Thoracic aorta (tissue), 2 donors: ENCODE data around the gene DACT3. TPM values are rescaled to one million over a fixed set of nuclear protein-coding genes. Genes with fewer than 3 reads are reported as not detected.

Source experiments
- ATAC-seq: fragments of 150-250 bp; one replicate; pipeline ENCODE4 v1.8.0; 2017; ENCODE audit warnings: low read depth; ENCODE audit not compliant: insufficient number of reproducible peaks, low FRiP score
- DNase-seq: peaks from one replicate; pipeline ENCODE4 v3.0.0-alpha.2; 2020; ENCODE audit warnings: low spot score
- H3K27ac ChIP-seq, 2 donors: fragments of 200-600 bp; sonication (generic); 1 replicate in 1 of 2; 2 replicates in 1 of 2; pipeline ENCODE4 v1.5.1; 2016; ENCODE audit warnings: mild to moderate bottlenecking in 2 of 2, moderate library complexity in 2 of 2
- H3K27me3 ChIP-seq: fragments of 200-600 bp; sonication (generic); replicated peaks from 2 replicates; pipeline ENCODE4 v1.6.0; 2016; ENCODE audit warnings: mild to moderate bottlenecking; ENCODE audit not compliant: insufficient read depth
- H3K36me3 ChIP-seq: fragments of 200-600 bp; sonication (generic); one replicate; pipeline ENCODE4 v1.5.1; 2016
- H3K4me1 ChIP-seq, 2 donors: fragments of 200-600 bp; sonication (generic); 1 replicate in 1 of 2; 2 replicates in 1 of 2; pipeline versions ENCODE4 v1.5.1 to v1.6.0; 2016; ENCODE audit warnings: low read depth in 2 of 2, mild to moderate bottlenecking in 1 of 2; ENCODE audit not compliant: control insufficient read depth in 1 of 2
- H3K4me3 ChIP-seq: fragments of 200-600 bp; sonication (generic); 2 replicates; pipeline ENCODE4 v1.5.1; 2016; ENCODE audit warnings: mild to moderate bottlenecking
- H3K9me3 ChIP-seq: fragments of 200-600 bp; sonication (generic); 2 replicates; pipeline ENCODE4 v1.5.1; 2016
- total RNA-seq, 2 donors: library from RNA; depleted of rRNA; stranded (reverse); fragments of >200 nt; gene quantifications; one replicate each; pipeline versions ENCODE4 v1.1.0 to v1.2.3, GENCODE V29; 2016
- TF ChIP-seq, protein P1 (sequence below): fragments of 200-600 bp; sonication (generic); IDR thresholded peaks from one replicate; pipeline ENCODE4 v1.5.1; 2019; ENCODE audit warnings: antibody characterized with exemption

The DACT3 gene
- total RNA-seq, 2 donors from 2014 or later: 118 to 138 TPM

DNA sequence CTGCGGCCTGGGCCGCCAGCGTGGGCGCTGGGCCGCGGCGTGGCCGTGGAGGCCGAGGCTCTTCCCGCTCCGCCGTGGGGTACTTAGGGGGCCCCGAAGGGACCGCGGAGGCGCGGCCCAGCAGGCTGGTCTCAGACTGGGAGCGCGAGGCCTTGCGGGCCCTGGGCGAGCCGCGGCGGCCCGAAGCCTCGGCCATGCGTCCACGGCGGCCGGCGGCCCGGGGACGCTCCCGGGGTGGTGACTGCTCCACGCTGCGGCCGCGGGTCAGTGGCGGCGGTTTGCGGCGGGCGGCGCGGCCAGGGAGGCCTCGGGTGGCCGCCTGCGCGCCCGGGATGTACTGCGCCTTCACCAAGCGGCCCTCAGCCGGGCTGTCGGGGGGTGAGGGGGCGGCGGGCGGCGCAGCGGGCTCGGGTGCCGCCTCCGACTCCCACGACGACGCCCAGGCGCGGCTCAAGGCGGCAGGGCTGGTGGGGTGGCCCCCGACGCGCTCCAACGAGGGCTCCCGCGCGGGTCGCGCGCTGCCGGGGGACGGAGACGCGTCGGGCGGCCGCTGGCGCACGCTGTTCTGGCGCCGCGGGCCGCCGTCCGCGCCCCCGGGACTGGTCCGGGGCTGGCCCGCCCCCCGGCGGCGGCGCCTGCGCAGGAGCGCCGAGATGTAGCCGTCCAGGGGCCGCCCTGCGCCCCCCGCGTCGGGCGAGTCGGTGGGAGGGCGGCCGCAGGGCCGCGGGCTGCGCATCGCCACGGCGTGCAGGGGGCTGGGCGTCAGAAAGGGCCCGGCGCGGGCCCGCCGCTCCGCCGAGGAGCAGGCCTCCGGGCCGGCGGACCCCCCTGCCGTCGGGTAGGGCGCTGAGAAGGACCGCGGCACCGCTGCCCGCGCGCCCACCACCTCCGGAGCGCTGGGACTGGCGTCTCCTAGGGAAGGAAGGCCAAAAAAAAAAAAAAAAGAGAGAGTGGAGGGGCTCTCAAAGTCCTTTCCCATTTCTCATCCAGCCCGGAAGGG lies 11.7 kb downstream of the DACT3 start:
- TF ChIP-seq, protein P1, sequence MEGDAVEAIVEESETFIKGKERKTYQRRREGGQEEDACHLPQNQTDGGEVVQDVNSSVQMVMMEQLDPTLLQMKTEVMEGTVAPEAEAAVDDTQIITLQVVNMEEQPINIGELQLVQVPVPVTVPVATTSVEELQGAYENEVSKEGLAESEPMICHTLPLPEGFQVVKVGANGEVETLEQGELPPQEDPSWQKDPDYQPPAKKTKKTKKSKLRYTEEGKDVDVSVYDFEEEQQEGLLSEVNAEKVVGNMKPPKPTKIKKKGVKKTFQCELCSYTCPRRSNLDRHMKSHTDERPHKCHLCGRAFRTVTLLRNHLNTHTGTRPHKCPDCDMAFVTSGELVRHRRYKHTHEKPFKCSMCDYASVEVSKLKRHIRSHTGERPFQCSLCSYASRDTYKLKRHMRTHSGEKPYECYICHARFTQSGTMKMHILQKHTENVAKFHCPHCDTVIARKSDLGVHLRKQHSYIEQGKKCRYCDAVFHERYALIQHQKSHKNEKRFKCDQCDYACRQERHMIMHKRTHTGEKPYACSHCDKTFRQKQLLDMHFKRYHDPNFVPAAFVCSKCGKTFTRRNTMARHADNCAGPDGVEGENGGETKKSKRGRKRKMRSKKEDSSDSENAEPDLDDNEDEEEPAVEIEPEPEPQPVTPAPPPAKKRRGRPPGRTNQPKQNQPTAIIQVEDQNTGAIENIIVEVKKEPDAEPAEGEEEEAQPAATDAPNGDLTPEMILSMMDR: no peak
- Histone ChIP-seq H3K4me3 (no peak overlapping the region), H3K27me3 (no peaks in the 10 kb centered on the region), H3K36me3 (peaks cover 20% of the 10 kb centered on the region), H3K4me1 (peaks cover 24 to 56% of the 10 kb centered on the region in 2 donors), H3K9me3 (no peaks in the 10 kb centered on the region), H3K27ac (peak overlapping the region in 1 of 2 donors; percentile 79)
- no peak for ATAC-seq
- no peak for DNase-seq

DNA sequence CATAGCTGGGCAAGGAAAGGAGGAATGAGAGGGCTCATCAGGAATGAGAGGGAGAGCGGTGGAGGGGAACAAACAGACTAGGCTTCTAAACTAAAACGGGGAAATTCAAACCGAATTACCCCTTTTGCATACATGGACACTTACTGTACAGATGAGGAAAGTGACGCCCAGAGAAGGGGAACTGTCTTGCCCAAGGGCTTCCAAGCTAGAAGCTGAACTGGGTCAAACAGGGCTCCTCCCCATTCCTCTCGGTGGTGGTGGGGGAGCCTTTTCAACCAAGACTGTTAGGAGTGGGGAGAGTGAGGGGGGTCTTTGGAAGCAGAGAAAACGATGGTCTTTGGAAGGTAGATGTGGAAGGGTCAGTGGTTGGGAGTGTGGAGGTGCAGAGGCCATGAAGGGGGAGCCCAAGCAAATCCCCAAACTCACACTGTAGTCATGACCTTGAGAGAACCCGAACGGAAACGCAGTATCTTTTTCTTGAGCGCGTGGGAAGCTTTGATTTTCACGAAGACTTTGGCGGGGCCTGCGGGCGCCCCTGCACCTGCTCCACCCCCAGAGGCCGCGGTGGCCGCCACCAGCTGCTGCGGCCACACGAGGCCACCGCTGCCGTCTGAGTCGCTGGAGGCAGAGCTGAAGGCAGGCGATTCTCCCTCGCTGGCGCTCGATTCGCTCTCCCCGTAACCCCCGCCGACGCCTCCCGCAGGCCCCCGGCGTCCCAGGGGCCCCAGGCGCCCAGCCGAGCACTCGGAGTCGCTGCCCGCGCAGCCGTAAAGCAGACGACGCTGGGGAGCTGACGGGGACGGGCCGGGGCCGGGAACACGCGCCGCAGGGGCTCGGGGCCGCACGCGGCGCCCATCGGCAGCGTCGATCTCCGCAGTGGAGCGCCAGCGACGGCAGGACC lies 12.7 kb downstream of the DACT3 start:
- Histone ChIP-seq H3K36me3 (peaks cover 20% of the 10 kb centered on the region), H3K4me3 (no peak overlapping the region), H3K9me3 (no peaks in the 10 kb centered on the region), H3K4me1 (peaks cover 22 to 58% of the 10 kb centered on the region in 2 donors), H3K27ac (peak overlapping the region; percentile 17 to 79), H3K27me3 (no peaks in the 10 kb centered on the region)
- DNase-seq (no peak), ATAC-seq (no peak)
- TF ChIP-seq, protein P1: no peak

DNA sequence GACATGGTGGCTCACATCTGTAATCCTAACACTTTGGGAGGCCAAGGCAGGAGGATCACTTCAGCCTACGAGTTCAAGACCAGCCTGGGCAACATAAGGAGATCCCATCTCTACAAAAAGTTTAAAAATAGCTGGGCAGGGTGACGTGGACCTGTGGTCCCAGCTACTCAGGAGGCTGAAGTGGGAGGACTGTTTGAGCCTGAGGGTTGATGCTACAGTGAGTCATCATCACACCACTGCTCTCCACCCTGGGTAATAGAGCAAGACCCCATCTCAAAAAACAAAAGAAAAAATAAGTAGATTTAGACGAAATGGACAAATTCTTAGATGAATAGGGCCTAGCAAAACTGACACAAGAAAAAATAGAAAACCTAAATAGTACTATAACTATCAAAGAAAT lies 14.6 kb downstream of the DACT3 start:
- no peak overlapping the region for H3K4me3 ChIP-seq
- ATAC-seq (no peak), DNase-seq (no peak)
- H3K27me3 ChIP-seq: no peaks in the 10 kb centered on the region
- H3K9me3 ChIP-seq: no peaks in the 10 kb centered on the region
- H3K27ac ChIP-seq: peak overlapping the region; percentile 58 to 93
- H3K36me3 ChIP-seq: peaks cover 10% of the 10 kb centered on the region
- peaks cover 23 to 51% of the 10 kb centered on the region in 2 donors for H3K4me1 ChIP-seq
- TF ChIP-seq, protein P1: no peak

GRCh38 chr19:46644720-46645119 lies 16.3 kb downstream of the DACT3 start:
- peak; percentile 66 for ATAC-seq
- H3K27ac ChIP-seq: peak overlapping the region; percentile 58 to 93
- DNase-seq: no peak
- H3K27me3 ChIP-seq: no peaks in the 10 kb centered on the region
- no peaks in the 10 kb centered on the region for H3K9me3 ChIP-seq
- H3K36me3 ChIP-seq: peaks cover 6% of the 10 kb centered on the region
- TF ChIP-seq, protein P1: no peak
- peak overlapping the region; percentile 33 for H3K4me3 ChIP-seq
- H3K4me1 ChIP-seq: peaks cover 23 to 65% of the 10 kb centered on the region in 2 donors
